K562 (cell line): Measurements from ENCODE around the gene SOX12. TPM values are rescaled to one million over a fixed set of nuclear protein-coding genes. Genes with fewer than 3 reads are reported as not detected.

Source experiments
- ATAC-seq: fragments of 200-7000 bp; cut with Tn5 transposase; 3 replicates; pipeline ENCODE4 v1.9.1; 2020; ENCODE audit warnings: moderate library complexity
- BruUV-seq: library from RNA; stranded (reverse); fragments of 400-500 nt; replicated peaks from 2 replicates; lab custom pipeline; 2021; lab: Mats Ljungman, UMichigan
- CTCF ChIA-PET: fragments of 300-600 bp; formaldehyde crosslinking; extraction: SDS; loops from one replicate; lab custom pipeline; 2021; ENCODE audit warnings: low intra/inter-chr PET ratio; lab: Yijun Ruan, JAX
- POLR2A ChIA-PET: fragments of 300-600, 350-650 bp; sonication (Branson Sonifier 250); formaldehyde crosslinking; extraction: SDS; loops from one replicate; lab custom pipeline; 2021; ENCODE audit warnings: antibody characterized with exemption, inconsistent platforms; lab: Yijun Ruan, JAX
- DNase-seq, 4 experiments: peaks; one replicate each; pipeline versions ENCODE4 v3.0.0 to v3.0.0-alpha.2; 2011 to 2018; ENCODE audit warnings: low spot score in 3 of 4, mixed read lengths in 3 of 4; ENCODE audit errors: extremely low read depth in 1 of 4
- FAIRE-seq: peaks from 2 replicates; lab custom pipeline; 2011; peaks lifted over from hg19 to GRCh38; lab: Jason Lieb, UNC
- H2AFZ ChIP-seq: 2 replicates; pipeline ENCODE4 v1.6.0; 2011; ENCODE audit warnings: low read depth, low read length, control low read depth, inconsistent platforms
- H3K27ac ChIP-seq: fragments of 200-600 bp; 3 replicates; pipeline ENCODE4 v1.8.0; 2011; ENCODE audit warnings: low read depth, mild to moderate bottlenecking, control low read depth, inconsistent platforms, low read length, moderate library complexity, mixed read lengths; ENCODE audit errors: extremely low read depth
- H3K27me3 ChIP-seq, 2 experiments: fragments of 300-600 bp in 1 of 2; 2 replicates in 1 of 2; 3 replicates in 1 of 2; pipeline versions ENCODE4 v1.6.0 to v1.8.0; 2011; ENCODE audit warnings: inconsistent platforms in 2 of 2, low read length in 2 of 2, mild to moderate bottlenecking in 1 of 2, mixed read lengths in 1 of 2, moderate library complexity in 1 of 2; ENCODE audit not compliant: control insufficient read depth in 2 of 2, insufficient read depth in 2 of 2
- H3K36me3 ChIP-seq: fragments of 300-600 bp; 3 replicates; pipeline ENCODE4 v1.8.0; 2011; ENCODE audit warnings: mild to moderate bottlenecking, low read length, inconsistent platforms; ENCODE audit not compliant: control insufficient read depth, insufficient read depth
- H3K4me1 ChIP-seq, 2 experiments: fragments of 200-600 bp in 1 of 2; replicated peaks in 1 of 2; 2 replicates in 1 of 2; 3 replicates in 1 of 2; pipeline versions ENCODE4 v1.5.1 to v1.8.0; 2011; ENCODE audit warnings: inconsistent platforms in 2 of 2, low read length in 2 of 2, mild to moderate bottlenecking in 1 of 2, mixed read lengths in 1 of 2, moderate library complexity in 1 of 2; ENCODE audit not compliant: control insufficient read depth in 2 of 2, insufficient read depth in 2 of 2
- H3K4me2 ChIP-seq: 2 replicates; pipeline ENCODE4 v1.6.1; 2011; ENCODE audit warnings: low read length, control low read depth, inconsistent platforms, mixed read lengths; ENCODE audit not compliant: insufficient read depth
- H3K4me3 ChIP-seq: fragments of 200-600 bp; sonication (generic), shearing (Covaris generic); 2 replicates; pipeline ENCODE4 v1.5.1; 2016; ENCODE audit warnings: control low read depth, inconsistent platforms
- H3K79me2 ChIP-seq: fragments of 200-600 bp; 3 replicates; pipeline ENCODE4 v1.8.0; 2011; ENCODE audit warnings: low read length, inconsistent platforms; ENCODE audit not compliant: control insufficient read depth, insufficient read depth
- H3K9ac ChIP-seq, 2 experiments: 2 replicates each; pipeline versions ENCODE4 v1.6.0 to v1.6.1; 2011; ENCODE audit warnings: low read depth in 2 of 2, low read length in 2 of 2, control low read depth in 1 of 2, inconsistent platforms in 1 of 2, mild to moderate bottlenecking in 1 of 2, mixed read lengths in 1 of 2; ENCODE audit not compliant: insufficient read depth in 1 of 2
- H3K9me1 ChIP-seq: one replicate; pipeline ENCODE4 v1.6.0; 2011; ENCODE audit warnings: inconsistent platforms, mild to moderate bottlenecking, low read length, moderate library complexity; ENCODE audit not compliant: control insufficient read depth, insufficient read depth
- H3K9me3 ChIP-seq: replicated peaks from 2 replicates; pipeline ENCODE4 v1.5.1; 2011; ENCODE audit warnings: low read depth, low read length, inconsistent platforms; ENCODE audit not compliant: control insufficient read depth, insufficient read depth
- H4K20me1 ChIP-seq: replicated peaks from 2 replicates; pipeline ENCODE4 v1.6.1; 2011; ENCODE audit warnings: low read length, inconsistent platforms, mixed read lengths; ENCODE audit not compliant: control insufficient read depth, insufficient read depth
- DPF2 ChIP-seq: fragments of 450-650 bp; IDR thresholded peaks from 2 replicates; pipeline ENCODE4 v1.6.1; 2016
- ELF4 ChIP-seq: fragments of 450-650 bp; formaldehyde crosslinking; IDR thresholded peaks from 2 replicates; pipeline ENCODE4 v1.4.0; 2022; ENCODE audit warnings: missing genetic modification characterization
- GATA2 ChIP-seq: sonication (generic); formaldehyde crosslinking; IDR thresholded peaks from 2 replicates; pipeline ENCODE4 v1.4.0; 2020; ENCODE audit warnings: mild to moderate bottlenecking, missing genetic modification reagents
- MED1 ChIP-seq: sonication (generic); formaldehyde crosslinking; IDR thresholded peaks from 2 replicates; pipeline ENCODE4 v1.8.1; 2023; ENCODE audit warnings: missing genetic modification reagents, borderline replicate concordance
- POLR2G ChIP-seq: fragments of 200-400 bp; formaldehyde crosslinking; IDR thresholded peaks from 2 replicates; pipeline ENCODE4 v1.6.1; 2017; ENCODE audit warnings: low read depth, mild to moderate bottlenecking, antibody characterized with exemption, low read length, moderate library complexity
- RUNX1 ChIP-seq: sonication (generic); IDR thresholded peaks from 2 replicates; pipeline ENCODE4 v1.6.1; 2016; ENCODE audit warnings: antibody characterized with exemption, low read depth
- SRSF7 ChIP-seq: fragments of 200-400 bp; formaldehyde crosslinking; optimal IDR thresholded peaks from 2 replicates; pipeline ENCODE3; 2017; ENCODE audit warnings: mild to moderate bottlenecking, low read depth, low read length
- XRCC4 ChIP-seq: IDR thresholded peaks from one replicate; pipeline ENCODE4 v1.6.1; 2011; ENCODE audit not compliant: insufficient read depth, insufficient read length; ENCODE audit errors: extremely low read depth
- ZFP36 ChIP-seq: fragments of 150-350 bp; IDR thresholded peaks from 2 replicates; pipeline ENCODE4 v1.6.1; 2018; ENCODE audit warnings: low read length, low read depth; ENCODE audit not compliant: partially characterized antibody
- WGBS: fragments of 100-300 bp; shearing (Covaris generic); methylation state at CpG from one replicate; pipeline ENCODE4 v1.1.6; 2016; ENCODE audit warnings: low coverage, mixed read lengths; ENCODE audit not compliant: insufficient coverage; ENCODE audit errors: missing lambda C conversion rate; 5-methylcytosine and 5-hydroxymethylcytosine counted together
- in situ Hi-C: fragments of 300-500 bp; cut with MboI; formaldehyde crosslinking; loops from 4 replicates; pipeline ENCODE4 v1.15.0; 2018; ENCODE audit warnings: inconsistent platforms, mixed read lengths
- intact Hi-C: fragments of 100-400 bp; cut with micrococcal nuclease; formaldehyde crosslinking; loops from 2 replicates; pipeline ENCODE4 v1.14.2; 2022
- polyA plus RNA-seq, 8 experiments: library from polyadenylated mRNA; depleted of rRNA in 4 of 8; stranded (reverse) in 5 of 8; unstranded in 3 of 8; fragments of >200 nt; fragmentation: Nextera tagmentation in 2 of 8; fragmentation: Illumina TruSeq in 1 of 8; extraction: Ambion mirVana in 2 of 8; extraction: Trizol in 1 of 8; gene quantifications; 2 replicates each; pipeline versions ENCODE4 v1.2.1 to v1.2.3, GENCODE V29; 2011 to 2014; ENCODE audit warnings: inconsistent platforms in 1 of 8, missing spikeins in 1 of 8
- total RNA-seq, 7 experiments: library from RNA; depleted of rRNA in 6 of 7; stranded (reverse); fragments of >200 nt in 6 of 7; fragmentation: Illumina TruSeq in 2 of 7; extraction: Trizol in 2 of 7; gene quantifications; 2 replicates each; pipeline versions ENCODE4 v1.2.1 to v1.2.3, GENCODE V29; 2011 to 2021; ENCODE audit warnings: low replicate concordance in 1 of 7
- TF ChIP-seq, protein P1 (sequence below), 2 experiments: fragments of 250-450 bp in 1 of 2; fragments of 450-650 bp in 1 of 2; sonication (Bioruptor Pico) in 1 of 2; IDR thresholded peaks; 2 replicates each; pipeline versions ENCODE4 v1.6.1 to v1.8.0; 2016 to 2021; ENCODE audit warnings: mild to moderate bottlenecking in 2 of 2, moderate library complexity in 2 of 2, missing compliant biosample characterization in 1 of 2, missing genetic modification characterization in 1 of 2
- TF ChIP-seq, protein P2 (sequence below): fragments of 250-450 bp; sonication (Bioruptor Pico); IDR thresholded peaks from 2 replicates; pipeline ENCODE4 v1.5.0; 2022; ENCODE audit warnings: mild to moderate bottlenecking
- TF ChIP-seq, protein P3 (sequence below): conservative IDR thresholded peaks from 2 replicates; pipeline ENCODE4 v1.6.1; 2011; ENCODE audit warnings: low read depth, mild to moderate bottlenecking, low read length; ENCODE audit not compliant: control insufficient read depth

SOX12 gene
- total and polyA plus RNA-seq, 9 of the 15 experiments (the other 6 are each of a cell fraction or from before 2014, with no cell fraction given): 0.42 to 26.3 (median 2.6) TPM

DNA sequence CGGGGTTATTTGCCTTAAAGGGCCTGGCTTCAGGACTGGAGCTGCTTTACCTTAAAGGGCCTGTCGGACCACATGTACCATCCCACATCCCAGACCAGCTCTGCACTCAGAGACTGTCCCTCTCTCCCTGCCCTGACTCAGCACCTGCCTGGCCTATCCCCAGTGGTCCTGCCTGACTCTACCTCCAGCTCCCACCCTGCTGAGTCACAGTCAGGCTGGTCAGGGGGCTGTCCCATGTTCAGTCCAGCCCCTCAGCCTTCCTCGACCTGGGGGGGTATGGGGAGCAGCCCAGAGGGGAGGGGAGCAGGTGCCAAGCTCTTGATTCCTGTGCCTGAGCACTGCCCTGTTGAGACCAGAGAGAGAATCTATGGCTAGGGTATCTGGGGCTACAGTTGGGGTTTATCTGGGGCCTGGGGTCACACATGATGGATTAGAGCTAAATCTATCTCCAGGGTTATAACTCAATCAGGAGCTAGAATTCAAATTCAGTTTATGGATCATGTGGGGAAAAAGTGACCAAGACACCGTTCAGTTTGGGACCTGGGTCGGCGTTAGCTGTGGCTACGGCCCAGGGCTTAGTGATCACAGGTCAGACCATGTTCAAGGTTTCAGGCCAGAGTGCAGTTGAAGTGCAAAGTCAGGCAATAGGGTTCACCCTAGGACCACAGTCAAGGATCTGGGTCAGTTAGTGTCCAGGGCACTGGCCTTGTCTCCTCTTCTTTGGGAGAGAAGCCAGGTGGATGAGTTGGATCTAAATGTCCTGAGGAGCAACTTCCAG, 45.8 kb downstream of the SOX12 start:
- peak; percentile 56 for ATAC-seq
- intact Hi-C loops: loop anchor here (1.0 kb wide), 1 partner anchor 9 kb away; the partner anchor contains the start of gene TRIB3
- POLR2A ChIA-PET: interaction anchor here (0.7 to 7.5 kb wide), 14 partner anchors 9 to 160 kb away, joined by 3 to 100 read pairs (median 4); partner anchors contain the start of genes NRSN2 and TRIB3
- TF ChIP-seq XRCC4 (no peak), GATA2 (CRISPR knock-in tag) (no peak), POLR2G (peak; percentile 60), MED1 (CRISPR knock-in tag) (no peak), DPF2 (no peak; the same call in 1 of the 2 replicates), ZFP36 (no peak), RUNX1 (no peak), SRSF7 (no peak), ELF4 (CRISPR knock-in tag) (no peak)
- TF ChIP-seq, protein P1, sequence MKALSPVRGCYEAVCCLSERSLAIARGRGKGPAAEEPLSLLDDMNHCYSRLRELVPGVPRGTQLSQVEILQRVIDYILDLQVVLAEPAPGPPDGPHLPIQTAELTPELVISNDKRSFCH (CRISPR knock-in tag; IDR thresholded peaks at IDR 0.05): no peak
- TF ChIP-seq, protein P1 (tag; IDR thresholded peaks at IDR 0.05): peak; percentile 92
- TF ChIP-seq, protein P2, sequence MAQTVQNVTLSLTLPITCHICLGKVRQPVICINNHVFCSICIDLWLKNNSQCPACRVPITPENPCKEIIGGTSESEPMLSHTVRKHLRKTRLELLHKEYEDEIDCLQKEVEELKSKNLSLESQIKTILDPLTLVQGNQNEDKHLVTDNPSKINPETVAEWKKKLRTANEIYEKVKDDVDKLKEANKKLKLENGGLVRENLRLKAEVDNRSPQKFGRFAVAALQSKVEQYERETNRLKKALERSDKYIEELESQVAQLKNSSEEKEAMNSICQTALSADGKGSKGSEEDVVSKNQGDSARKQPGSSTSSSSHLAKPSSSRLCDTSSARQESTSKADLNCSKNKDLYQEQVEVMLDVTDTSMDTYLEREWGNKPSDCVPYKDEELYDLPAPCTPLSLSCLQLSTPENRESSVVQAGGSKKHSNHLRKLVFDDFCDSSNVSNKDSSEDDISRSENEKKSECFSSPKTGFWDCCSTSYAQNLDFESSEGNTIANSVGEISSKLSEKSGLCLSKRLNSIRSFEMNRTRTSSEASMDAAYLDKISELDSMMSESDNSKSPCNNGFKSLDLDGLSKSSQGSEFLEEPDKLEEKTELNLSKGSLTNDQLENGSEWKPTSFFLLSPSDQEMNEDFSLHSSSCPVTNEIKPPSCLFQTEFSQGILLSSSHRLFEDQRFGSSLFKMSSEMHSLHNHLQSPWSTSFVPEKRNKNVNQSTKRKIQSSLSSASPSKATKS: no peak
- TF ChIP-seq, protein P3, sequence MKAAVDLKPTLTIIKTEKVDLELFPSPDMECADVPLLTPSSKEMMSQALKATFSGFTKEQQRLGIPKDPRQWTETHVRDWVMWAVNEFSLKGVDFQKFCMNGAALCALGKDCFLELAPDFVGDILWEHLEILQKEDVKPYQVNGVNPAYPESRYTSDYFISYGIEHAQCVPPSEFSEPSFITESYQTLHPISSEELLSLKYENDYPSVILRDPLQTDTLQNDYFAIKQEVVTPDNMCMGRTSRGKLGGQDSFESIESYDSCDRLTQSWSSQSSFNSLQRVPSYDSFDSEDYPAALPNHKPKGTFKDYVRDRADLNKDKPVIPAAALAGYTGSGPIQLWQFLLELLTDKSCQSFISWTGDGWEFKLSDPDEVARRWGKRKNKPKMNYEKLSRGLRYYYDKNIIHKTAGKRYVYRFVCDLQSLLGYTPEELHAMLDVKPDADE: no peak

More for the DNA sequence above, 45.8 kb downstream of the SOX12 start:
- BruUV-seq: TSS peak; percentile 90
- Histone ChIP-seq H3K36me3 (no peaks in the 10 kb centered on the region; the same call in 2 of the 3 replicates), H3K79me2 (peaks cover 5% of the 10 kb centered on the region; the same call in 2 of the 3 replicates), H3K9me1 (no peaks in the 10 kb centered on the region), H2AFZ (peak overlapping the region; percentile 75), H3K4me1 (peaks cover 59 to 79% of the 10 kb centered on the region in 2 experiments), H3K4me3 (no peak overlapping the region), H3K4me2 (peak overlapping the region; percentile 77), H4K20me1 (no peaks in the 10 kb centered on the region), H3K9ac (peak overlapping the region; percentile 87 to 96; a peak in 3 of 4 replicates), H3K27me3 (no peaks in the 10 kb centered on the region), H3K27ac (peak overlapping the region; percentile 99), H3K9me3 (no peaks in the 10 kb centered on the region)
- WGBS: 17% methylated on average over 6 of the region's 7 CpGs
- in situ Hi-C loops: no loop called here
- CTCF ChIA-PET: no interaction called here
- DNase-seq (peak; percentile 55 to 82 (median 62)), FAIRE-seq (no peak)
